ENCODE data around the gene ARHGEF33.

ARHGEF33 gene

GRCh38 chr2:38889575-38889974 is at the start of gene ARHGEF33:
ARHGEF33 (plus strand) TSS chr2:38889875; CDS start chr2:38919448, 29,573 bp downstream.
- in situ Hi-C loops (cut with MboI; ENCODE audit: low sequenced_read_pairs), result no loop called here

DNA sequence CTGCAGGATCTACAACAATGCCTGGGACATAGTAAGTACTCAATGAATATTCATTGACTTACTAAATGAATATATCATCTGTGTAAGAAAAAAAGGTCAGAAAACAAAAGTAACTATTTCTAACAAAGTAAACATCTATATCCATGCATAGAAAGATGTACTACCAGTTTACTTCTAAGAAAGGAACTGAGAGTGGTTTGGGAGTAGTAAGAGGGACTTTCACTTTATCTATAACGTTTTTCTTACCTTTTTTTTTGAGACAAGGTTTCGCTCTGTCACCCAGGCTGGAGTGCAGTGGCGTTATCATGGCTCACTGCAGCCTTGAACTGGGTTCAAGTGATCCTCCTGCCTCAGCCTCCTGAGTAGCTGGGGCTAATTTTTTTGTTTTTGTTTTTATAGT is 39.6 kb upstream of the ARHGEF33 start:
- in situ Hi-C loops (cut with MboI; ENCODE audit: low sequenced_read_pairs), result no loop called here

- in situ Hi-C loops (cut with MboI; ENCODE audit: low sequenced_read_pairs), result no loop called here
Measured at GRCh38 chr2:38856165-38856564, 33.5 kb upstream of the ARHGEF33 start.

- in situ Hi-C loops (cut with MboI; ENCODE audit: low sequenced_read_pairs), result no loop called here
Measured at GRCh38 chr2:38862476-38862875, 27.2 kb upstream of the ARHGEF33 start.

- in situ Hi-C loops (cut with MboI; ENCODE audit: low sequenced_read_pairs), result no loop called here
Measured at GRCh38 chr2:38863061-38863695, 26.5 kb upstream of the ARHGEF33 start.

GRCh38 chr2:38866773-38867443 is 22.8 kb upstream of the ARHGEF33 start:
- in situ Hi-C loops (cut with MboI; ENCODE audit: low sequenced_read_pairs), result no loop called here

DNA sequence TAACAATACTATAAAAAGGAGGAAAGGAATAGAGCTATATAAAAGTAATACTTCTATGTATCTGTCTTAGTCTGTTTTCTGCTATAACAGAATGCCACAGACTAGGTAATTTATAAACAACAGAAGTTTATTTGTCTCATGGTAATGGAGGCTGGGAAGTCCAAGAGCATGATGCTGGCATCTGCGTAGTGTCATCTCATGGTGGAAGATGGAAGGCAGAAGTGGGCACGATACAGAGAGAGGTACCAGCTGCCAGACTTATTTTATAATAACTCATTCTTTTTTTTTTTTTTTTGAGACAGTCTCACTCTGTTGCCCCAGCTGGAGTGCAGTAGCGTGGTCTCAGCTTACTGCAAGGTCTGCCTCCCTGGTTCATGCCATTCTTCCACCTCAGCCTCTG is 18.2 kb upstream of the ARHGEF33 start:
- in situ Hi-C loops (cut with MboI; ENCODE audit: low sequenced_read_pairs), result no loop called here

DNA sequence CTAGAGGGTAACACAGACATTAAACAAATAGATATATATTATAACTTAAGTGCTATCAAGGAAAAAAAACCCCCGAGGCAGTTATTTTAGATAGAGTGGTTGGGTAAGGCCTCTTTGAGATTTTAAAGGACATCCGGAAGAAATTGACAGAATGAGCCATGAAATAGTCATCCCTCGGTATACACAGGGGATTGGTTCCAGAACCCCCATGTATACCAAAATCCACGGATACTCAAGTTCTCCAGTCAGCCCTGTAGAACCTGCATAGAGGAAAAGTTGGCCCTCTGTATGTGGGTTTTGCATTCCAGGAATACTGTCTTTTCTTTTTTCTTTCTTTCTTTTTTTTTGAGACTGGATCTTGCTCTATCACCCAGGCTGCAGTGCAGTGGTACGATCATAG is 15.9 kb upstream of the ARHGEF33 start:
- in situ Hi-C loops (cut with MboI; ENCODE audit: low sequenced_read_pairs), result no loop called here

DNA sequence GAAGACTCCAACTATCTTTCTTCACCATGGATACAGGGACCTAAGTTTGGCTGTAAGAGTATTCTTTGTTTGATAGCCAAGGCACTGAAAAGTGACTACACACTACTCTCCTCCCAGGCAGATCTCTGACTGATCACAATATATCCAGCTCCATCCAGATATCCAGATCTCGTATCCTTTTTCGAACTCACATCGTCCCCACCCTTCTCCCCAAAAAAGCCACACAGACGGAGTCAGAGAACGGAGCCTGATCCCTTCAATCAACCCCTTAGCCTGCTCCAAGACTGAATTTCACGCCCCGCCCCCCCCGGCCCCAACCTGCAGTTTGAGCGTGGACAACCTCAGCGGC is 14.5 kb upstream of the ARHGEF33 start:
- in situ Hi-C loops (cut with MboI; ENCODE audit: low sequenced_read_pairs), result no loop called here

- in situ Hi-C loops (cut with MboI; ENCODE audit: low sequenced_read_pairs), result no loop called here
Measured at GRCh38 chr2:38875576-38876367, 13.9 kb upstream of the ARHGEF33 start, which contains the start of the genes DHX57 and MORN2. DHX57 (minus strand) TSS chr2:38875934; CDS start chr2:38868405, 7,529 bp downstream. MORN2 (plus strand) TSS chr2:38875976.

- in situ Hi-C loops (cut with MboI; ENCODE audit: low sequenced_read_pairs), result no loop called here
Measured at GRCh38 chr2:38876407-38876806, 13.3 kb upstream of the ARHGEF33 start.

GRCh38 chr2:38886063-38886462 is 3.6 kb upstream of the ARHGEF33 start:
- in situ Hi-C loops (cut with MboI; ENCODE audit: low sequenced_read_pairs), result no loop called here

DNA sequence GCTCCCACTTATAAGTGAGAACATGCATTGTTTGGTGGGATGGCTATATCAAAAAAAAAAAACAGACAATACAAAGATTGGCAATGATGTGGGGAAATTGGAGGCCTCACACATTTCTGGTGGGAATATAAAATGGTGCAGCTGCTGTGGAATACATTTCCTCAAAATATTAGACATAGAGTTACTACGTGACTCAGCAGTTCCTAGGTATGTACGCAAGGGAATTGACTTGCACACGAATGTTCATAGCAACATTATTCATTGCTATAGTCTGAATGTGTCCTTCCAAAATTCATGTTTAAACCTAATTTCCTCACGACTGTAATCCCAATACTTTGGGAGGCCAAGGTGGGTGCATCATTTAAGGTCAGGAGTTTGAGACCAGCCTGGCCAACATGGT is 2.3 kb upstream of the ARHGEF33 start:
- in situ Hi-C loops (cut with MboI; ENCODE audit: low sequenced_read_pairs), result no loop called here

- in situ Hi-C loops (cut with MboI; ENCODE audit: low sequenced_read_pairs), result no loop called here
Measured at GRCh38 chr2:38887902-38888554, 1.6 kb upstream of the ARHGEF33 start.

GRCh38 chr2:38889045-38889444 is 630 bp upstream of the ARHGEF33 start:
- in situ Hi-C loops (cut with MboI; ENCODE audit: low sequenced_read_pairs), result no loop called here

DNA sequence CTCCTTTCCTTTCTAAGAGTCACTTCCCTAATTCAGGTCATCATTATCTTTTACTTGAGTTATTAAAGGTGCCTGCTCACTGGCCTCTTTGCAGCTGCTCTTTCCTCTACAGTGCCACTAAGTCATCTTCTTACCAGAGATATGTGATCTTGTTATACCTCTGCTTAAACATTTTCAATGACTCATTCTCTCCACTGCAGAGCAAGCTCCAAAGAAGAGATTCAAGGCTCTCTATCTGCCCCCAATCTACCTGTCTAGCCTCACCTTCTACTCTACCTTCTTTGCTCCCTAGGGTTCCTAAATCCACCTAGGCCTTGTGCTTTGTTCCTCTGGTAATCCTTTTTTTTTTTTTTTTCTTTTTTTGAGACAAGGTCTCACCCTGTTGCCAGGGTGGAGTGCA is 3.1 kb downstream of the ARHGEF33 start:
- in situ Hi-C loops (cut with MboI; ENCODE audit: low sequenced_read_pairs), result no loop called here

- in situ Hi-C loops (cut with MboI; ENCODE audit: low sequenced_read_pairs), result no loop called here
Measured at GRCh38 chr2:38898256-38898655, 8.6 kb downstream of the ARHGEF33 start.

GRCh38 chr2:38900726-38901125 is 11.1 kb downstream of the ARHGEF33 start:
- in situ Hi-C loops (cut with MboI; ENCODE audit: low sequenced_read_pairs), result no loop called here

DNA sequence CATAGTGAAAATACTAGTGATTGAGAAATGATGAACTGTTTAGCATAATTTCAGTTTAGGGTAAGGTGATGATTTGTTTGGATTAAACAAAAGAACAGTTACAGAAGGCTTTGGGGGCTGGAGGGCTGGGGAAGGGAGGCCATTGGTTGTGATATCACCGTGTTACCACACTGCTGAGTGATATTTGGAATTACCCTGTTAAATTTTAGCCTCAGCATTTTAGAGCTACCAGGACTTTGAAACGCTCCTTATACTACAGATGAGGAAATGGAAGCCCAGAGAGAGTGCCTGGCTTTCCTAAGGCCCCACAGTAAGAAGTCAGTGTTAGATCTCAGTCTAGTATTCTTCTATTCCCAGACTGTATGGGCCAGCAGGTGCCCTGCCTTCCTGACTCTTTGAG is 15.6 kb downstream of the ARHGEF33 start:
- in situ Hi-C loops (cut with MboI; ENCODE audit: low sequenced_read_pairs), result no loop called here

- in situ Hi-C loops (cut with MboI; ENCODE audit: low sequenced_read_pairs), result no loop called here
Measured at GRCh38 chr2:38907242-38907641, 17.6 kb downstream of the ARHGEF33 start.

Measured in HL-60/S4 treated with retinoic acid at 250 ng/mL for 4 days and 3 days (cell line).